Ishikawa (cell line): ENCODE measurements around the gene NCOA5.

ENCODE experiments used
- EP300 ChIP-seq: IDR thresholded peaks from 2 replicates; pipeline ENCODE4 v1.6.1; 2012; ENCODE audit warnings: borderline replicate concordance
- RAD21 ChIP-seq: IDR thresholded peaks from 2 replicates; pipeline ENCODE4 v1.6.1; 2012; ENCODE audit warnings: low read depth
- TAF1 ChIP-seq: IDR thresholded peaks from 2 replicates; pipeline ENCODE4 v1.6.1; 2012; ENCODE audit warnings: low read depth, mild to moderate bottlenecking
- TEAD4 ChIP-seq: IDR thresholded peaks from 2 replicates; pipeline ENCODE4 v1.6.1; 2012
- YY1 ChIP-seq: IDR thresholded peaks from 2 replicates; pipeline ENCODE4 v1.6.1; 2012; ENCODE audit warnings: low read depth

GRCh38 chr20:46093531-46093930 is 3.8 kb upstream of the NCOA5 start:
- TF ChIP-seq RAD21 (no peak), YY1 (no peak), TAF1 (no peak), TEAD4 (no peak), EP300 (no peak)
